T-helper 1 cell (primary cell): ENCODE results near the gene DDT.
"Not testable (repeated sequence)": the region's sequence is repeated elsewhere in the genome, so short reads cannot be mapped to it uniquely, and the experiment has no call there.

ENCODE experiments used
- DNase-seq, 5 donors: peaks; one replicate each; pipeline ENCODE4 v3.0.0-alpha.2; 2012 to 2020
- total RNA-seq, 4 donors: gene quantifications; one replicate each; lab custom pipeline; 2026; lab: John Stamatoyannopoulos, UW

Gene DDT
- total RNA-seq: 5.0 to 8.9 (median 6.0) reads per million in 4 donors

- not testable (repeated sequence) for DNase-seq
Measured at GRCh38 chr22:23974345-23974744, at the start of gene DDT. Gene DDT, minus strand, starts transcription at chr22:23974441. Its CDS starts 27 bp downstream, at chr22:23974414.

GRCh38 chr22:24023204-24023789 is 49.1 kb upstream of the DDT start:
- DNase-seq: no peak

- no peak for DNase-seq
Measured at GRCh38 chr22:24021304-24021703, 47.1 kb upstream of the DDT start.

GRCh38 chr22:24016156-24016555 is 41.9 kb upstream of the DDT start:
- DNase-seq: no peak

- no peak for DNase-seq
Measured at GRCh38 chr22:24011735-24012068, 37.5 kb upstream of the DDT start.

- no peak for DNase-seq
Measured at GRCh38 chr22:24010018-24010391, 35.8 kb upstream of the DDT start.

GRCh38 chr22:24009227-24010017 is 35.2 kb upstream of the DDT start:
- DNase-seq: no peak

- DNase-seq: no peak
Measured at GRCh38 chr22:24008381-24009226, 34.4 kb upstream of the DDT start.

GRCh38 chr22:24008022-24008283 is 33.7 kb upstream of the DDT start:
- DNase-seq: no peak

GRCh38 chr22:24007253-24008021 is 33.2 kb upstream of the DDT start:
- no peak for DNase-seq

- DNase-seq: no peak
Measured at GRCh38 chr22:24006914-24007214, 32.6 kb upstream of the DDT start.

GRCh38 chr22:24006207-24006913 is 32.1 kb upstream of the DDT start:
- DNase-seq: no peak

GRCh38 chr22:24005201-24005600 is 31.0 kb upstream of the DDT start, which contains the start of gene GSTT4:
Gene GSTT4, minus strand, starts transcription at chr22:24005453. Its CDS starts 97 bp downstream, at chr22:24005356.
- DNase-seq: no peak

- no peak for DNase-seq
Measured at GRCh38 chr22:24003887-24004286, 29.6 kb upstream of the DDT start.

- DNase-seq: no peak
Measured at GRCh38 chr22:24002851-24003250, 28.6 kb upstream of the DDT start.

GRCh38 chr22:24002272-24002671 is 28.0 kb upstream of the DDT start:
- no peak for DNase-seq

GRCh38 chr22:24001314-24001713 is 27.1 kb upstream of the DDT start:
- DNase-seq: no peak

GRCh38 chr22:23999779-24000178 is 25.5 kb upstream of the DDT start:
- DNase-seq: not testable (repeated sequence)

- DNase-seq: no peak
Measured at GRCh38 chr22:23997092-23997491, 22.9 kb upstream of the DDT start.

- not testable (repeated sequence) for DNase-seq
Measured at GRCh38 chr22:23993581-23994177, 19.4 kb upstream of the DDT start.

- DNase-seq: not testable (repeated sequence)
Measured at GRCh38 chr22:23993080-23993479, 18.8 kb upstream of the DDT start.
